GM18873 (cell line): Measurements from ENCODE around the gene GRB10.
"Not testable (repeated sequence)": the region's sequence is repeated elsewhere in the genome, so short reads cannot be mapped to it uniquely, and the experiment has no call there.

Experiments
- ATAC-seq: cut with Tn5 transposase; IDR thresholded peaks from one replicate; pipeline ENCODE4 v1.9.1; 2021; ENCODE audit warnings: mild to moderate bottlenecking, moderate library complexity, moderate number of reproducible peaks; ENCODE audit not compliant: unreplicated experiment, low FRiP score

The GRB10 gene

DNA sequence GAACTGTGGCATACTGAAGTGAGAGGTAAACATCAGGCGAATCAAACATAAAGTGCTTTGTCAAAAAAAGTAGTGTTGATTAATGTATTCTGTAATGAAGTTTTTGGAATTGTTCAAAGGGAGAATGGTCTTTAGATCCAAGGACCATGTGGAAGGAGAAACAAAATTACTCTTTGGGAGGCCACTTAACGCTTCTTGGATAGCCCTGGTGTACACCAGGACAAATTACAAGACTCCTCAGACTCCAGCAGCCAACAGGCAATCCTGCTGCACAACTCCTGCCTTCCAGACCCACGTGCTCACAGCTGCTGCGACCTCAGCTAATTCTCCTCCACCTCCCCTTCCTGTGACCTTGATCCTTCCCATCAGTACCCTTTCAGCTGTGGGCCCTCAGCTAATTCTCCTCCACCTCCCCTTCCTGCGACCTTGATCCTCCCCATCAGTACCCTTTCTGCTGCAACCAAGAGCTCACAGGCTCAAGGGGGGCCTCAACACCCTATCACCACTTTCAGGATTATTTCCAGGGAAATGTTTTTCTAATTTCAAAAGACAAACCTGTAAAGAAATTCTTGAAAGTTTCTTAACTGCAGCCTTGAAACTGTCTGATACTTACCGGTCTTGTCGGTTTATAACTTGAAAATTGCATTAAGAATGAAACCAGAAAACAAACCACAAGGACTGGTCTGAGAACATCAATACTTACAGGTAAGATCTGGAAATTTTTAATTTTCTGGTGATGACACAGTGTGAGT is 187.8 kb downstream of the GRB10 start:
- peak; percentile 58 for ATAC-seq

DNA sequence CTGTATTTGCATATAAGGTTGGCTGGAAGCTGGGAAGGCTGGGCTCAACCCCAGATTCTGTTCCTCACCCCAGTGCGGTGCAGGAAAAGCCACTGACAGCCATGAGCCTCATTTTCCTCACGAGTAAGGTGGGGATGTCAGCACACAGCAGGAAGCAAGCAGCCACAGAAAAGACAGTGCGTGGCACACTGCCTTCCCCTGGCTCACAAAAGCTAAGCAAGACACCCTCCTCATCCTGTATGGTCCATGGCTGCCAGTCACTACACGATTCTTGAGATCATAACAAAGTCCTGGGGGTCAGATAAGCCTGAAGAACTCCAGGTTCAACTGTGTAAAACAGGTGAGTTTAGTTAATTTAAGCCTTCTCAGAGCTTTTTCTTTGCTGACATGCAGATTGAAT is 188.6 kb downstream of the GRB10 start:
- ATAC-seq: no peak

DNA sequence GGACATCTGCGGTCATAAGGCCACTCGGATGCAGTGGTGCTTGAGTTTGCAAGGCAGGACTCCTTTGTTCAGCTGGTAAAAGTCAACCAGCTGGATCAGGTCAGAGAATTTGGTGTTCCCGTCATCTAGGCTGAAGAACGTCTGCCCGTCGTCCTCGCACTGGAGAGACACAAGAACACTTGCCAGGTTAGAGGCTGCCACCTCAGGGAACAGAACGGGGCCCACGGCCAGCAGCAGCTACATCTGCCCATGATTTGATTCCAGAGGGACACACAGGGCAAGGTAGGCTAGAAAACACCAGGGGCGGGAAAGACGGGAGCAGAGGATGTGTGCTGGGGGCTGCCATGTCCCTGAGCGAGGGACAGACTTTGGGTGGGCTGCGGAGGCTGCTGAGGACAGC is 189.8 kb downstream of the GRB10 start:
- no peak for ATAC-seq

- ATAC-seq: peak; percentile 59
Measured at GRCh38 chr7:50591480-50592438, 190.9 kb downstream of the GRB10 start.

DNA sequence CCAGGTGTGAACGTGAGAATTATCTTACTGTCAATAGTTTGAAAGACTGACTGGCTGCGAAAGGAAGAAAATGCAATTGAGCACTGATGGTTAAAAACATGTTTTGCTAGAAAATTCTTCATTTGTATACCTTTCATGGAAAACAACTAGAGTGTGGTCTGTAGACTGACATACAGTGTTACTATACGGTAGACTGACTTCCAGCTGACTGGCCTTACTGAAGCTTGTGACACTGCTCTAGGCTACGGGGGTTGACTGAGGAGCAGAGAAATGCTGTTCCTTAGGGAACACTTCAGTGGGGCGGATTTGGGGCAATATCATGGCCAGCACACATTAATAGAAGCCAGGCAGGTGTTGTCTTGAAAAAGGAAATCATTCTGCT is 191.6 kb downstream of the GRB10 start:
- no peak for ATAC-seq

- ATAC-seq: no peak
Measured at GRCh38 chr7:50590535-50590934, 192.2 kb downstream of the GRB10 start.

DNA sequence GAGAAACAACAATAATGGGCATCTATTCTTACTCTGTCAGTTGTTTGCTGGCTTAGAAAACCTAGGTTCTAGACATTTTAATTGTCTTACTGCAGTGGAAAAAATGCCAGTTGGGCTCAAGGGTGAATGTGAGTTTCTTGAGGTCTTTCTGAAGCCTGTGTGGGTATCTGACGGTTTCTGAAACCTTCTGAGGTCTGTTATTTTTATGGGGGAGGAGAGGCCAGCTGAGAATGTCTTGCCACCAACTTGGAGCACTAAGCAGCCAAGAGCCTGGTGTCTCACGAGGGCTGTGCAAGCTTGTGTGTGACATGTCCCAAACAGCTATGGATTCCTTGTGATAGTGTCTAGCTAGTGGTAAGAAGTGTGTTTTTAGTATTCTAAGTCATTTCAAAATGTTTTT is 193.3 kb downstream of the GRB10 start:
- ATAC-seq: peak; percentile 34

GRCh38 chr7:50588937-50589336 is 193.8 kb downstream of the GRB10 start:
- ATAC-seq: no peak

DNA sequence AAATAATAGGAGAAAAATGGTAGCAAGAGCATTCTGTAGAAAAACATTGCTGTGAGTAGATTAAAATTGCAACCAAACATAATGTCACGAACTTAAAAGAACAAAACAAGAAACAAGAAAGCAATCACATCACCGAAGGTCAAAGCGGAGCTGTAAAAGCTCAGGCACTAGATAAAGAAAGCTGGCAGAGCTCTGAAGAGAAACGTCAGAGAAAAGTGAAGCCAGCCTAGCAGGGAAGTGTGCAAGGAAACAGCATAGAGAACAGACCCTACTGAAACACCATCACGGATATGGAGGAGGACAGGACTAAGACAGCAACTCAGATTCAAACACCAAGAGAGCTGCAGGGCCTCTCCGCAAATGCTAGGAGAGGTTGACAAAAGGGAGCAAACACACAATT is 195.0 kb downstream of the GRB10 start:
- no peak for ATAC-seq

DNA sequence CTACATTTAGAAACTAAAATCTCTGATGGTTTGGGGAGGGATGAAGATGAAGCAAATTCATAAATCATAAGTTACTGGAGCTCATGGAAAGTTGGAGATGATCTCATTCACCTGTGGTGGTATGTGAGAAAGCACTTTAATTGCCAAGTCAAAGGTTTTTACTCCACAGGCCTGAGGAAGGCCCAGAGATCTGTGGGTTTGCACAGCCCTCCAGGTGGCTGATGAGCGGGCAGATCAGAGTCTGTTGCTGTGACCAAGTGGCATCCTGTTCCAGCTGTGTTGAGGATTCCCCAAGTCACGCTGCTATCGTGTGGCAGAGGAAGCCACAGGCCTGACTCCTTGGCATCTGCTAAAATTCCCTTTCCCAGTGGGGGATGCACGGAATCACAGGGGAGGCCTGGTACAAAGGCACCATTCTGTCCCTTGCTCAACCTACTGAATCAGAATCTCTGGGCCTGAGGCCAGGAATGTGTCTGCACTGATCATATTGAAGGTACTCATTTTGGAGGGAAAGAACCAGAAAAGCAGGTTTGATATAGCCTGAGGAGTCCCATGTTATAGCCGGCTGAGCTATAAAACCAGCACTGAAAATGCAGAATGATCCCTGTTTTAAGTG is 197.8 kb downstream of the GRB10 start:
- no peak for ATAC-seq

- ATAC-seq: no peak
Measured at GRCh38 chr7:50584386-50584785, 198.3 kb downstream of the GRB10 start.

- ATAC-seq: not testable (repeated sequence)
Measured at GRCh38 chr7:50583295-50583694, 199.4 kb downstream of the GRB10 start.

- not testable (repeated sequence) for ATAC-seq
Measured at GRCh38 chr7:50582271-50582670, 200.4 kb downstream of the GRB10 start.

DNA sequence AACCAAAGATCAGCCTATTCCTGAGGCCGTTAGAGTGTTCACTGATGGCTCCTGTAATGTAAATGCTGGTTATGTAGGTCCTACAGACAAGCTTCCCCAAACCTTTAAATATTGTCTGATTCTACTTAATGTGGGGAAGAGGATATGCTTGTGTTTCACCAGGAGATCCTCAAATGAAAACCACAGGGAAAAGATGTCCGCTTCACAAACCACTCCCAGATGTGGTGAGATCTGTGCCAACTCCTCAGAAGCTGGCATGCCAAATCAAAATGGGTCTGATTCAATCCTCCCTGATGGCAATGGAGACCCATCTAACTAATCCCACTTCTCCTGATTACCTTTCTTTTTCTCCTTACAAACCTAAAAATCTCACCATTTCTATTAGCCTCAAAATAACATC is 202.0 kb downstream of the GRB10 start:
- ATAC-seq: not testable (repeated sequence)

GRCh38 chr7:50580057-50580456 is 202.6 kb downstream of the GRB10 start:
- no peak for ATAC-seq

DNA sequence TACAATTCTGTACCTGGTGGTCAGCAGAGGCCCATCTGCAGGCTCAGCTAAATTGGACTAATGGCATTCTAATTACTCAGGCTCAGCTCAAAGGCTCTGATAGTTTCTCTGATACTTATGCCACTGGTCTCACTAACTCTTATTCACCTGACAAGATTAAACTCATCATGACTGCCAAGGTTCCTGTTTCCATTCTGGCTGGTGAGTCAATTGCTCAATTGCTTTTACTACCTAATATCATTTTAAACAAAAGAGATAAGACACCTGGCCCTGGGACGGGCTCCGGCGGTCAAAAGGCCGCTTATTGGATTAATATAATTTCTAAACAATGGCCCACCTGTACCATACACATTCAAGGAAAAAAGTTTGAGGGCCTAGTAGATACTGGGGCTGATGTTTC is 204.6 kb downstream of the GRB10 start:
- not testable (repeated sequence) for ATAC-seq

GRCh38 chr7:50577569-50577968 is 205.1 kb downstream of the GRB10 start:
- ATAC-seq: no peak

GRCh38 chr7:50576388-50576787 is 206.3 kb downstream of the GRB10 start:
- ATAC-seq: not testable (repeated sequence)

GRCh38 chr7:50567715-50568261 is 214.9 kb downstream of the GRB10 start:
- ATAC-seq: no peak

GRCh38 chr7:50565977-50566376 is 216.7 kb downstream of the GRB10 start:
- ATAC-seq: no peak

DNA sequence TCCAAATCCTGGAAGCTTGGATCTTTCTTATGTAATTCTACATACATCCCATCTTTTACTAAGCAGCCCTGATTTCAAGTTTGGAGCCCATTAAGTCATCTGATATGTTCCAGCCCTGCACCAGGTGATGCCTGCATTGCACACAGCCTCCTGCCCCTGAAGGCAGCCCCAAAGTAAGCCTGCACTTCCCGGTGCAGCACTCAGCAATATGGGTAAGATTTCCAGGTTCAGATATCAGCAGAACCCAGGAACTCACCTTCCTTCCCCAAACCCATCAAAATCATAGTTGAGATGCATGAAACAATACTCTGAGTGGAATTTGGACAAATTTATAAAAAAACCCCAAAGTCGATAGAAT is 217.2 kb downstream of the GRB10 start:
- ATAC-seq: no peak
